ENCODE measurements around the gene SLC24A3. TPM values are rescaled to one million over a fixed set of nuclear protein-coding genes. Genes with fewer than 3 reads are reported as not detected.

The SLC24A3 gene
- total RNA-seq, 4 donors from 2014 or later, result 12.9 to 49.8 (median 27.6) TPM

DNA sequence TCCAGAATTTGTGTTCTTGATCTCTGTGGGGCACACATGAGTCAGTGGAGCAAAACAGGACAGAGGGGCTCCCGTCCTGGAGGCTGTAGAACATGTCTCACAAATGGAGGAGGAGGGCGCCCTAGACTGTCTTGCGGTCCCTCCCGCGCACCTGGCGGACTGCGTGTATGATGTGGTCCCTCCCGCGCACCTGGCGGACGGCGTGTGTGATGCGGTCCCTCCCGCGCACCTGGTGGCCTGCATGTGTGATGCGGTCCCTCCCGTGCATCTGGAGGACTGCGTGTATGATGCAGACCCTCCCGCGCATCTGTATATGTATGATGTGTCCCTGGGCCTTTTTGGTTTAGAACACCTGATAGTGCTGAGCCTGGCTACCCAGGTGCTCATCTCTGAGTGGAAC lies 386.8 kb downstream of the SLC24A3 start:
- TF ChIP-seq POLR2A (IDR thresholded peaks at IDR 0.05), result no peak
- TF ChIP-seq, protein P1, sequence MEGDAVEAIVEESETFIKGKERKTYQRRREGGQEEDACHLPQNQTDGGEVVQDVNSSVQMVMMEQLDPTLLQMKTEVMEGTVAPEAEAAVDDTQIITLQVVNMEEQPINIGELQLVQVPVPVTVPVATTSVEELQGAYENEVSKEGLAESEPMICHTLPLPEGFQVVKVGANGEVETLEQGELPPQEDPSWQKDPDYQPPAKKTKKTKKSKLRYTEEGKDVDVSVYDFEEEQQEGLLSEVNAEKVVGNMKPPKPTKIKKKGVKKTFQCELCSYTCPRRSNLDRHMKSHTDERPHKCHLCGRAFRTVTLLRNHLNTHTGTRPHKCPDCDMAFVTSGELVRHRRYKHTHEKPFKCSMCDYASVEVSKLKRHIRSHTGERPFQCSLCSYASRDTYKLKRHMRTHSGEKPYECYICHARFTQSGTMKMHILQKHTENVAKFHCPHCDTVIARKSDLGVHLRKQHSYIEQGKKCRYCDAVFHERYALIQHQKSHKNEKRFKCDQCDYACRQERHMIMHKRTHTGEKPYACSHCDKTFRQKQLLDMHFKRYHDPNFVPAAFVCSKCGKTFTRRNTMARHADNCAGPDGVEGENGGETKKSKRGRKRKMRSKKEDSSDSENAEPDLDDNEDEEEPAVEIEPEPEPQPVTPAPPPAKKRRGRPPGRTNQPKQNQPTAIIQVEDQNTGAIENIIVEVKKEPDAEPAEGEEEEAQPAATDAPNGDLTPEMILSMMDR (IDR thresholded peaks at IDR 0.05), result no peak
- no peak for DNase-seq
- no peaks in the 10 kb centered on the region for H3K36me3 ChIP-seq
- no peaks in the 10 kb centered on the region for H3K4me1 ChIP-seq
- intact Hi-C loops (cut with DNase I; ENCODE audit: low total_unique reads), result no loop called here
- no peaks in the 10 kb centered on the region for H3K9me3 ChIP-seq
- no peak overlapping the region for H3K27ac ChIP-seq
- no peaks in the 10 kb centered on the region for H3K27me3 ChIP-seq
- no peak overlapping the region for H3K4me3 ChIP-seq

DNA sequence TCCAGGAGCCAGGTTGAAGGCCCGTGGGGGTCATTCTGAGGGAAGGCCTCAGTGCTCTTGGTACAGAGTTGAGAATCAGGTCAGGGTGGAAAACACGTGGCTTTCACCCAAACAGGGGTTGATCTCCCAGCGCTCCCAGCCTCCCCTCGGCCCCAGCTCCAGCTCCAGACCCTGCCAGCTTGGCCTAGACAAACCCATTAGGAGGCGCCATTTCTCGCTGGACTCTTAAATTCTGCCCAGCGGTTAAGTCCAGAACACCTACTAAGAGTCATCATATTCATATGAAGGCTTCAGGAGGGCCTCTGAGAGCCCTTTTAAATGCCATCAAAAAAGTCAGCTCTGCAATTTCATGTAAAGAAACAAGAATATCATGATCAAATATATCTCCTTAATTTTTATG lies 387.6 kb downstream of the SLC24A3 start:
- no peaks in the 10 kb centered on the region for H3K36me3 ChIP-seq
- no peaks in the 10 kb centered on the region for H3K27me3 ChIP-seq
- no peaks in the 10 kb centered on the region for H3K9me3 ChIP-seq
- no peaks in the 10 kb centered on the region for H3K4me1 ChIP-seq
- H3K27ac ChIP-seq, result no peak overlapping the region
- TF ChIP-seq, protein P1 (IDR thresholded peaks at IDR 0.05), result no peak
- no peak for TF ChIP-seq POLR2A (IDR thresholded peaks at IDR 0.05)
- intact Hi-C loops (cut with DNase I; ENCODE audit: low total_unique reads), result no loop called here
- DNase-seq, result no peak
- H3K4me3 ChIP-seq, result no peak overlapping the region

GRCh38 chr20:19601126-19601810 lies 388.8 kb downstream of the SLC24A3 start:
- TF ChIP-seq POLR2A (IDR thresholded peaks at IDR 0.05), result no peak
- TF ChIP-seq, protein P1 (IDR thresholded peaks at IDR 0.05), result no peak
- no peak overlapping the region for H3K4me3 ChIP-seq
- DNase-seq, result no peak
- intact Hi-C loops (cut with DNase I; ENCODE audit: low total_unique reads), result no loop called here
- no peaks in the 10 kb centered on the region for H3K36me3 ChIP-seq
- H3K27ac ChIP-seq, result no peak overlapping the region
- peaks cover 0 to 7% of the 10 kb centered on the region in 2 donors for H3K4me1 ChIP-seq
- H3K27me3 ChIP-seq, result no peaks in the 10 kb centered on the region
- H3K9me3 ChIP-seq, result no peaks in the 10 kb centered on the region

DNA sequence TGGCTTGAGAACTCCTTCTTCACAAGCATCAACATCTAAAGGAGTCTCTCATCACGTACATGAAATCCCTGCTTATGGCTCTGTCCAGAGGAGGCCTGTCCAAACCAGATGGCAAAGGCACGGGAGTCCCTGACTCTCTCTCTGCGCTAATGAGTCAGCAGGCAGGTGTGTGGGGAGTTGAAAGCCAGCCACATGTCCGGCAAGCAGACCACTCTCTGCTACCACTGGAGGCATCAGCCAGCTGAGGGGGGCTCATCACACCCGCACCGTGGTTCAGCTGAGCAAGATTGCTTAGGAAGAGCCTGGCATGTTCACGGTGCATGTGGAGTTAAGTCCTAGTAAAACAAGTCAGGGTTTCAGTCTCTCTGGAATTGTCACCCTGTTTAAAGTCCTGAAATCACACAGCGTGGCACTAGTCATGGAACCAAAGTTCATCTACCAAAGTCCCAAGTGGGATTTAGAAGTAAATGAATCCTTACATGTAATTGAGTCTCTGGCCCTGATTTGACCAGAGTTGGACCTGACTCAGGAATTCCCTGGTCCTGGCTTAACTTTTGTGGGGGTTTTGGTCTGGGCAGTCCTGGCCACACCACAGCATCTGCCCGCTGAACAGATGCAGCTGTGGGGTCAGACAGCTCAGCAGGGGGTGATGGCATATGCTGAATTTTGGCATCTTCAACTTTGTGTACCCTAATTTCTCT lies 390.4 kb downstream of the SLC24A3 start:
- H3K9me3 ChIP-seq, result no peaks in the 10 kb centered on the region
- no peak for TF ChIP-seq POLR2A (IDR thresholded peaks at IDR 0.05)
- no peak overlapping the region for H3K27ac ChIP-seq
- no peak overlapping the region for H3K4me3 ChIP-seq
- H3K27me3 ChIP-seq, result no peaks in the 10 kb centered on the region
- H3K4me1 ChIP-seq, result peaks cover 0 to 7% of the 10 kb centered on the region in 2 donors
- no peaks in the 10 kb centered on the region for H3K36me3 ChIP-seq
- intact Hi-C loops (cut with DNase I; ENCODE audit: low total_unique reads), result no loop called here
- DNase-seq, result no peak

DNA sequence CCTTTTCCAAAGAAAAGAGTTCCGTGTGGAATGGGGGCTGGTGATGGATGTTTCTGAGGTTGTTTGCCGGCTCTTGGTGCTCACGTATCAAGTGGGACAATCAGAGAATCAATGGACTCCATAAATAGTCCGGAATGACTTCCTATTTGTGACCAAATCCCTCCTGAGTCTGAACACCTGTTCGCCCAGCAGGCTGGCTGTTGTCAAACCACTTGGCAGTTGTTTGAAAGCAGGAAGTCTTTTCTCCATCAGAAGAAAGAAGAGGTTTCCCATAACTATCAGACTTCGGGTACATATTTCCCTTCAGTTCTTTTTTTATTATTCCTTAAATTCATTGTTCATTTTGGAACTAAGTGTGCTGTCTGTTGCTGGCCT lies 390.9 kb downstream of the SLC24A3 start:
- no peaks in the 10 kb centered on the region for H3K9me3 ChIP-seq
- TF ChIP-seq, protein P1 (IDR thresholded peaks at IDR 0.05), result no peak
- TF ChIP-seq POLR2A (IDR thresholded peaks at IDR 0.05), result no peak
- no peak overlapping the region for H3K4me3 ChIP-seq
- intact Hi-C loops (cut with DNase I; ENCODE audit: low total_unique reads), result no loop called here
- H3K36me3 ChIP-seq, result no peaks in the 10 kb centered on the region
- H3K4me1 ChIP-seq, result peaks cover 0 to 7% of the 10 kb centered on the region in 2 donors
- H3K27ac ChIP-seq, result no peak overlapping the region
- no peak for DNase-seq
- H3K27me3 ChIP-seq, result no peaks in the 10 kb centered on the region
